ENCODE measurements around the gene ADSS2.

- TF ChIP-seq REST (IDR thresholded peaks at IDR 0.05) (no peak), CTCF (IDR thresholded peaks at IDR 0.05) (no peak), RCOR1 (IDR thresholded peaks at IDR 0.05; ENCODE audit: low read depth, low read length) (no peak), CEBPB (IDR thresholded peaks at IDR 0.05) (no peak), GATA3 (IDR thresholded peaks at IDR 0.05; ENCODE audit: borderline replicate concordance) (no peak), POLR2A (IDR thresholded peaks at IDR 0.05; ENCODE audit: low read length) (no peak), MAZ (IDR thresholded peaks at IDR 0.05; ENCODE audit: borderline replicate concordance, low read depth, low read length) (no peak), KDM1A (IDR thresholded peaks at IDR 0.05; ENCODE audit: low read depth) (no peak), NFE2L2 (conservative IDR thresholded peaks at IDR 0.05; ENCODE audit: low read length) (no peak), USF2 (IDR thresholded peaks at IDR 0.05) (no peak), ESRRA (IDR thresholded peaks at IDR 0.05; ENCODE audit: borderline replicate concordance, low read length) (no peak)
Measured at GRCh38 chr1:244456586-244456985, 4.9 kb upstream of the ADSS2 start.
